ENCODE data around the gene CYP19A1. TPM values are rescaled to one million over a fixed set of nuclear protein-coding genes. Genes with fewer than 3 reads are reported as not detected.
"Not testable (repeated sequence)": the region's sequence is repeated elsewhere in the genome, so short reads cannot be mapped to it uniquely, and the experiment has no call there.

Gene CYP19A1
- total RNA-seq, 1 donor from 2014 or later = not detected

DNA sequence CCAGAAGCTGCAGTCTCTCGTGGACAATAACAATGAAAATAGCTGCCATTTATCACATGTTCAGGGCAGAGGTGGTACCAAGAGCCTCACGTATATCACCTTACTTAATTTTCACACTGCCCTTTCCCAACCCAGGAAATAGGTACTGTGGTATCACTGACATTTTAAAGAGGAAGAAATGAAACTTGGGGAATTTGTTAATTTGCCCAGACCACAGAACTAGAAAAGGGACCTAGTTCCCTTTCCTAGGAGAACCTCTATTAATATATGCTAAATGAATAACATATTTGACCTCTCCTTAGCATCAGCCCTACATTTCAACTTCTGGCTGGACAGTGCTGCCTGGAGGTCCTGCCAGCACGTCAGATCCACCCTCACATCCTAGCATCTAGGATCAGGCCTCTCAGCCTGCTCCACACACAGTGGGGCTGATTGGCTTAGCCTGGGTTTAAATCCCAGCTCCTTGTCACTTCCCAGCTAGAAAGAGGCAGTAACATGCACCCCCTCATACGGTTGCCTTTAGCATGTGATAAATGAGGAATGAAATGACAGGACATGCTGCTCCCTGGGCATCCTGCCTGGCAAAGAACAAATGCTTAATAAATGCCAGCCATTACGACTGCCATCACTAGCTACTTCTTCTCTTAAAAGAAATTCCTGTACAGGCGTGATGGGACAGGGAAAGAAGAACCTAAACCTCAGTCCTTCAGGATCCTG is 148.6 kb downstream of the CYP19A1 start:
- no peaks in the 10 kb centered on the region for H3K9me3 Mint-ChIP-seq
- peaks cover 28% of the 10 kb centered on the region for H3K27me3 Mint-ChIP-seq (ENCODE audit: low read depth)
- no peak for DNase-seq (ENCODE audit: low spot score in 2 of 2, unreplicated experiment in 2 of 2)
- no peak overlapping the region for H3K27ac Mint-ChIP-seq
- no peaks in the 10 kb centered on the region for H3K4me1 Mint-ChIP-seq
- no peak overlapping the region for H3K4me3 Mint-ChIP-seq
- TF ChIP-seq, protein P1, sequence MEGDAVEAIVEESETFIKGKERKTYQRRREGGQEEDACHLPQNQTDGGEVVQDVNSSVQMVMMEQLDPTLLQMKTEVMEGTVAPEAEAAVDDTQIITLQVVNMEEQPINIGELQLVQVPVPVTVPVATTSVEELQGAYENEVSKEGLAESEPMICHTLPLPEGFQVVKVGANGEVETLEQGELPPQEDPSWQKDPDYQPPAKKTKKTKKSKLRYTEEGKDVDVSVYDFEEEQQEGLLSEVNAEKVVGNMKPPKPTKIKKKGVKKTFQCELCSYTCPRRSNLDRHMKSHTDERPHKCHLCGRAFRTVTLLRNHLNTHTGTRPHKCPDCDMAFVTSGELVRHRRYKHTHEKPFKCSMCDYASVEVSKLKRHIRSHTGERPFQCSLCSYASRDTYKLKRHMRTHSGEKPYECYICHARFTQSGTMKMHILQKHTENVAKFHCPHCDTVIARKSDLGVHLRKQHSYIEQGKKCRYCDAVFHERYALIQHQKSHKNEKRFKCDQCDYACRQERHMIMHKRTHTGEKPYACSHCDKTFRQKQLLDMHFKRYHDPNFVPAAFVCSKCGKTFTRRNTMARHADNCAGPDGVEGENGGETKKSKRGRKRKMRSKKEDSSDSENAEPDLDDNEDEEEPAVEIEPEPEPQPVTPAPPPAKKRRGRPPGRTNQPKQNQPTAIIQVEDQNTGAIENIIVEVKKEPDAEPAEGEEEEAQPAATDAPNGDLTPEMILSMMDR (IDR thresholded peaks at IDR 0.05; ENCODE audit: unreplicated experiment) = no peak
- H3K36me3 Mint-ChIP-seq = no peaks in the 10 kb centered on the region

DNA sequence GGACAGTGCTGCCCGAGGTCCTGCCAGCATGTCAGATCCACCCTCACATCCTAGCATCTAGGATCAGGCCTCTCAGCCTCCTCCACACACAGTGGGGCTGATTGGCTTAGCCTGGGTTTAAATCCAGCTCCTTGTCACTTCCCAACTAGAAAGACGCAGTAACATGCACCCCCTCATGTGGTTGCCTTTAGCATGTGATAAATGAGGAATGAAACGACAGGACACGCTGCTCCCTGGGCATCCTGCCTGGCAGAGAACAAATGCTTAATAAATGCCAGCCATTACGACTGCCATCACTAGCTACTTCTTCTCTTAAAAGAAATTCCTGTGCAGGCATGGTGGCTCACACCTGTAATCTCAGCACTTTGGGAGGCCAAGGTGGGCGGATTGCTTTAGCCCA is 149.6 kb downstream of the CYP19A1 start:
- not testable (repeated sequence) for DNase-seq (ENCODE audit: low spot score in 2 of 2, unreplicated experiment in 2 of 2); H3K4me1 Mint-ChIP-seq; H3K9me3 Mint-ChIP-seq; H3K36me3 Mint-ChIP-seq; H3K27ac Mint-ChIP-seq; H3K4me3 Mint-ChIP-seq
- peaks cover 26% of the 10 kb centered on the region for H3K27me3 Mint-ChIP-seq (ENCODE audit: low read depth)

DNA sequence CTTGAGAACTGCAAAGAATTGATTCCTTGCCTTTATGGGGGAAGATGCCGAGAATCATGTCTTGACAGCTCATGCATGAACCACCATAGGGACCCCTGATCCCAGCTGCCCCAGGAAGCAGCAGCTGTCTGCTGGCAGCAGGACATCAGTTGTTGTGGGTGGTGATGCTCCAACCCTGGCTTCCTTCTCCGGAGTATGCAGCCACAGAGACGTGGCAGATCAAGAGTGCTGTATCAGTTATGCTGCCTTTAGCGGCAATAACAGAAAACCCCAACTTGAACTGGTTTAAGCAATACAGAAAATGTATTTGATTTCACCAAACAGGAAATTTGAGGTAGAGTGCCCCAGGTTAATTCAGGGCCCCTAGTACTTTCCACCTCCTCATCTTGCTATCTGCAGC is 151.5 kb downstream of the CYP19A1 start:
- H3K4me3 Mint-ChIP-seq = no peak overlapping the region
- peaks cover 17% of the 10 kb centered on the region for H3K27me3 Mint-ChIP-seq (ENCODE audit: low read depth)
- H3K9me3 Mint-ChIP-seq = no peaks in the 10 kb centered on the region
- H3K4me1 Mint-ChIP-seq = no peaks in the 10 kb centered on the region
- TF ChIP-seq, protein P1 (IDR thresholded peaks at IDR 0.05; ENCODE audit: unreplicated experiment) = no peak
- no peak for DNase-seq (ENCODE audit: low spot score in 2 of 2, unreplicated experiment in 2 of 2)
- no peak overlapping the region for H3K27ac Mint-ChIP-seq
- no peaks in the 10 kb centered on the region for H3K36me3 Mint-ChIP-seq

DNA sequence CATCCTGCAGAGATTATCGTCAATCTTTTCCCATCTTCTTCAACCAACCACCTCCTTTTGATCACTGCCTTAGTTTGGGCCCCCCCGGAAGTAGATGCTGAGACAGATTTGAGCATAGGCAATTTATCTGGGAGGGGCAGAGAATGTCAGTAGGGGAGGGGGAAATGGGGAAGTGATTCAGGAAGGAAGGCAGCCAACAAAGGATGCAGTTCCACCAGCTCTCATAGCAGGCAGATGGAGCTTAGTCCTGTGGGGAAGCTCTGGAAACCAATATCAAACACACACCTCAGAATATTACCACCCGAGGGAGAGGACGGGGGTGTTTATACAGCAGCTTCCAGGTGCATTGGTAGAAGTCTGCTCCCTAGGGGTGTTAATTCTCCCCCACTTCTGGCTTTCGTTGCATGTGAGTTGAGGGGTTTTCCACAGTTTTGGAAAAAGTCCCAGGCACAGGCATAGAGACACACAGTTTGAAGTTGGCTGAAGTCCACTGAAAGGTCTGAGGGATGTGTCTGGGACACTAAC is 152.2 kb downstream of the CYP19A1 start:
- TF ChIP-seq, protein P1 (IDR thresholded peaks at IDR 0.05; ENCODE audit: unreplicated experiment) = no peak
- Mint-ChIP-seq H3K4me1 (no peaks in the 10 kb centered on the region), H3K36me3 (no peaks in the 10 kb centered on the region), H3K9me3 (no peaks in the 10 kb centered on the region), H3K27ac (no peak overlapping the region), H3K27me3 (ENCODE audit: low read depth) (peaks cover 17% of the 10 kb centered on the region), H3K4me3 (no peak overlapping the region)
- DNase-seq (ENCODE audit: low spot score in 2 of 2, unreplicated experiment in 2 of 2) = no peak

DNA sequence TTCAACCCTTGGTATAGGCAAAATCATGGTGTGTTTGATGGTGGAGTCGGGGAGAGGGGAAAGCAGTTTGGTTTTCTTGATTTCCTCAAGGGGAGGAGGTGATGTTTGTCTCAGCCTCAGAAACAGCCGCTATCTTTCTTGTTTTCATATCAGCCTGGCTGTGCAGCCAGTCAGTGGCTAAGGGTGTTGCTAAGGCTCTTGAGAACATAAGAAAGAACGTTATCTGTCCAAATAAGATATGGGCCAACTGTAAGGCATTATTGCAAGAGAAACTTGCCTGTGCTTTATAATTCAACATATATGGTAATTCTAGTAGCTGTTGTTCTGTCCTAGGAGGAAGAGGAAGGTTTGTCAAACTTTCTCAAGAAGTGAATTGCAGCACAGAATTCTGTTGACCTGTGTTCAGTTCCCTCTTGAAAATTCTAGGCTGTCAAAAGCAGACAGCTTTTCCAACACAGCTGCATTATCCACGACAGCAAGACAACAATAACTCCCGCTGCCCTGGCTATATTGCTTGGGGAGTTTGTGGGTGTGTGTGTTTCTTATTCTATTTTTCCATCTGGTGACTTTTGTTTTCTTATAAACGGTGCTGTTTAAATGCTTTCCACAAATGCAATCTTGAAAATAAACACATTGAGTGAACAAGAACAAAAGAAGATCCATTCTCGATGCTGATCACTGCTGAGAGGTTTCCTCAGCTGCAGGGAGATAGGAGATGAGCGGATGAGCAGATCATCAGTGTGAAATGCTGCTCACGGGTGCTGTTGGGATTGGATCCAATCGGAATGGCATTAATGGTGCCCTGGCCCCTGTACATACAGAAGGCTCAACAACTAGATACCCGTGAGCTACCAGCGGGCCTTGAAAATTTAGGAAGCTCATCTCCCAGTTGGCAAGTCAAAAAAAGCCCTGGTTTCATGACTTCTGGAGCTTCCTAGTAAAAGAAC is 152.9 kb downstream of the CYP19A1 start:
- Mint-ChIP-seq H3K9me3 (no peaks in the 10 kb centered on the region), H3K4me1 (no peaks in the 10 kb centered on the region), H3K36me3 (no peaks in the 10 kb centered on the region), H3K27me3 (ENCODE audit: low read depth) (peaks cover 17% of the 10 kb centered on the region), H3K4me3 (no peak overlapping the region), H3K27ac (no peak overlapping the region)
- no peak for DNase-seq (ENCODE audit: low spot score in 2 of 2, unreplicated experiment in 2 of 2)
- TF ChIP-seq, protein P1 (IDR thresholded peaks at IDR 0.05; ENCODE audit: unreplicated experiment) = no peak

DNA sequence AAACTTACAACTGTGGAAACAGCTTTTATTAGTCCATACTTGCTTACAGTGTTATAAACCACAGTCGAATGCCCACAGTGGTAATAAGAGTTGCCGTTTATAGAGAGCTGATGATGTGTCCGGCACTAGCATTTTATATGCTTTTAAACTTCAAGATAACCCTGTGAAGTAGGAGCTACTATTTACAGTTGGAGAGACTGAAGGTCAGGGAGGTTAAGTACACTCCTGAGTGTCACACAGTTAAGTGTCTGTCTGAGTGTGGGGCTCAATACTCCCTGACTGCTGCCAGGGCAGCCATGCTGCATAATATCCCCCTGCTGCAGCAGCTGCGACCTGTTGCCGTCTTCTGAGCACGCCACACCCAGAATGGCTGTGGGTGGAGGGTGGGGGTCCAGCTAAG is 153.8 kb downstream of the CYP19A1 start:
- H3K36me3 Mint-ChIP-seq = no peaks in the 10 kb centered on the region
- no peak for DNase-seq (ENCODE audit: low spot score in 2 of 2, unreplicated experiment in 2 of 2)
- no peaks in the 10 kb centered on the region for H3K9me3 Mint-ChIP-seq
- TF ChIP-seq, protein P1 (IDR thresholded peaks at IDR 0.05; ENCODE audit: unreplicated experiment) = no peak
- H3K27ac Mint-ChIP-seq = no peak overlapping the region
- no peaks in the 10 kb centered on the region for H3K4me1 Mint-ChIP-seq
- peaks cover 20% of the 10 kb centered on the region for H3K27me3 Mint-ChIP-seq (ENCODE audit: low read depth)
- H3K4me3 Mint-ChIP-seq = no peak overlapping the region

Measured in mesothelial cell of epicardium (in vitro differentiated cells).